AG09309 (cell line): ENCODE measurements around the gene LAMP5.

Source experiments
- DNase-seq: peaks from one replicate; pipeline ENCODE4 v3.0.0-alpha.2; 2010; ENCODE audit warnings: low read depth
- H3K4me3 ChIP-seq: 2 replicates; pipeline ENCODE4 v1.5.1; 2011; ENCODE audit warnings: mild to moderate bottlenecking, low read depth, low read length, moderate library complexity; ENCODE audit not compliant: control insufficient read depth
- TF ChIP-seq, protein P1 (sequence below): IDR thresholded peaks from 2 replicates; pipeline ENCODE4 v1.5.1; 2011; ENCODE audit warnings: mild to moderate bottlenecking, low read depth, low read length, inconsistent platforms; ENCODE audit not compliant: insufficient read depth, control insufficient read depth; ENCODE audit errors: missing control alignments

Gene LAMP5

DNA sequence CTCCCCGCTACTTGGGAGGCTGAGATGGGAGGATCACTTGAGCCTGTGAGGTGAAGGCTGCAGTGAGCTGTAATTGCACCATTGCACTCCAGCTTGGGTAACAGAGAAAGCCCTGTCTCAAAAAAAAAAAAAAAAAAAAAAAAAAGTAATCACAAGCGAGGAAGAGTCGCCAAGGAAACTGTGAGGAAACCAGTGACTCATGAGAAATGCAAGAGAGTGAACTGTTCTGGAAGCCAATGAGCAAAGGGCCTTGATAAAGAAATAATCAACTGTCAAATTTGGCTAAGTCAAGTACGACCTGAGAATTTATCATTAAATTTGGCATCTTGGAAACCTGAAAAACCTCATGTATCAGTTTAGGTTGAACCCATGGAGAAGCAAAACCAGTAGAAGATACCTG lies 16.1 kb upstream of the LAMP5 start:
- TF ChIP-seq, protein P1, sequence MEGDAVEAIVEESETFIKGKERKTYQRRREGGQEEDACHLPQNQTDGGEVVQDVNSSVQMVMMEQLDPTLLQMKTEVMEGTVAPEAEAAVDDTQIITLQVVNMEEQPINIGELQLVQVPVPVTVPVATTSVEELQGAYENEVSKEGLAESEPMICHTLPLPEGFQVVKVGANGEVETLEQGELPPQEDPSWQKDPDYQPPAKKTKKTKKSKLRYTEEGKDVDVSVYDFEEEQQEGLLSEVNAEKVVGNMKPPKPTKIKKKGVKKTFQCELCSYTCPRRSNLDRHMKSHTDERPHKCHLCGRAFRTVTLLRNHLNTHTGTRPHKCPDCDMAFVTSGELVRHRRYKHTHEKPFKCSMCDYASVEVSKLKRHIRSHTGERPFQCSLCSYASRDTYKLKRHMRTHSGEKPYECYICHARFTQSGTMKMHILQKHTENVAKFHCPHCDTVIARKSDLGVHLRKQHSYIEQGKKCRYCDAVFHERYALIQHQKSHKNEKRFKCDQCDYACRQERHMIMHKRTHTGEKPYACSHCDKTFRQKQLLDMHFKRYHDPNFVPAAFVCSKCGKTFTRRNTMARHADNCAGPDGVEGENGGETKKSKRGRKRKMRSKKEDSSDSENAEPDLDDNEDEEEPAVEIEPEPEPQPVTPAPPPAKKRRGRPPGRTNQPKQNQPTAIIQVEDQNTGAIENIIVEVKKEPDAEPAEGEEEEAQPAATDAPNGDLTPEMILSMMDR, result no peak
- H3K4me3 ChIP-seq, result no peak overlapping the region
- DNase-seq, result no peak

DNA sequence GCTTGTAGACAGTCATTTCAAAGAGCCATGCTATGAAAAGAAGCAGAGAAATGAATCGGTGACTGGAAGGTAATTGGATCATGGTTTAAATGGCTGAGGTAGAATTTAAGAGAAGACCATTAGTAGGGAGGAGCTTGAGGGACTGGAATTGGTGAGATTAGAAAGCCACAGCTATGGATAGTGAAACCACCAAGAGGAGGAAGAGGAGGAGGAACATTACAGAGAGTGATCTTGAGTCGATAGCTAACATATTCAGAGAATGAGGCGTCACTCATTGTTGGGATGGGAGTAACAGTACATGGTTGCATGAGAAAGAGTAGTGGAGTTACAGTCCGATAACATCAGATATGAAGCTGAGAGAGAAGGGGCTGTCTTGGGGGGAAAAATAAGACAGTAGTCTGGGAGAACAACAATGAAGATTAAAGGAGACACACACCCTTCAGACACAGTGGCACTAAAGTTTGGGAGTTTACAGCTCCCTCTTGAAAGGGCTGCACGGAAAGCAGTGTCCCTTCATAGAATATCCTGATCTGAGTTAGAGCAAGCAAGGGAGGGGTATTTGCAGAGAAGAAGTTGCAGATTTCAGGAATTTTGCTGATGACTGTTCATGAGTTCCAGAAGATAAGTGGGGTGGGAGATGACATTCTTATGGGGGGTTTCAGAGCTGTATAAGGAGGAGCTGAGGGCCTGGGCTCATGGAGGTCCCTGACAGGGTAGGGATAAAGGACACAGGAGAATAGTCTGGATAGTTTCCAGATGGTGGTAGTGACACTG lies 15.1 kb upstream of the LAMP5 start:
- no peak overlapping the region for H3K4me3 ChIP-seq
- DNase-seq, result no peak
- TF ChIP-seq, protein P1, result no peak

DNA sequence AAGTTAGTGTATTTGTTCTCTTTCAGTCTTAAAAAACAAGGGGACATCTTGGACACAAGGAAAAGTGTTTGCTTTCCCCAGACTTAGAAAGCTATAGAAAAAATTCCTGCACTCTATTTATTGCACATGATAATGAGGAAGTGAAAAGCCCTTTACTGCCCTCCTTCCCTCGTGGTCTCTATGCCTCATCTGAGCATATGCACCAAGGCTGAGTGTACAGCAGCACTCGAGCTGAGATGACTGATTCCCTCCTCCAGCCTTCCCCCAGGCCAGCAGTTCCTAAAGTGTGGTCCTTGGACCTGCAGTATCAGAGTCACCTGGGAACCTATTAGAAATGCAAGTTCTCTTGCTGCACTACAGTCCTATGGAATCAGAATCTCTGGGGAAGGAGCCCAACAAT lies 14.3 kb upstream of the LAMP5 start:
- DNase-seq, result no peak
- no peak overlapping the region for H3K4me3 ChIP-seq
- TF ChIP-seq, protein P1, result no peak

DNA sequence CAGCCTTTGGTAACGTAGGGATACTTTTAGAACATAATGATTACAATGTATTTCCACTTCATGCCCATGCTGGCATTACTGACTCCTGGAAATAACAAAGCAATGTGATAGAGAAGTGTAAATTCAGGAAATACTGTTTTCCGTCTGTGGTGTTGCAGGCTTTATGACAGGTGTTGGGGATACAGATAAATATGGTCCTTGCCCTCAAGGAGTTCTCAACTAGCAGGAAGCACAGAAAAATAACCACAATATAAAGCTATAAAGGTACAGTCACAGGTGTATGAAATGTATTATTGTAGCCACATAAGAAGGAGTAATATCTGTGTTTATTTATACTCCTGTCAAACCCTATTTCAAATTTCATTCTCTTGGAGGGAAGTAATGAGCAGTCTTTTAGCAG lies 12.9 kb upstream of the LAMP5 start:
- DNase-seq, result no peak
- TF ChIP-seq, protein P1, result no peak

DNA sequence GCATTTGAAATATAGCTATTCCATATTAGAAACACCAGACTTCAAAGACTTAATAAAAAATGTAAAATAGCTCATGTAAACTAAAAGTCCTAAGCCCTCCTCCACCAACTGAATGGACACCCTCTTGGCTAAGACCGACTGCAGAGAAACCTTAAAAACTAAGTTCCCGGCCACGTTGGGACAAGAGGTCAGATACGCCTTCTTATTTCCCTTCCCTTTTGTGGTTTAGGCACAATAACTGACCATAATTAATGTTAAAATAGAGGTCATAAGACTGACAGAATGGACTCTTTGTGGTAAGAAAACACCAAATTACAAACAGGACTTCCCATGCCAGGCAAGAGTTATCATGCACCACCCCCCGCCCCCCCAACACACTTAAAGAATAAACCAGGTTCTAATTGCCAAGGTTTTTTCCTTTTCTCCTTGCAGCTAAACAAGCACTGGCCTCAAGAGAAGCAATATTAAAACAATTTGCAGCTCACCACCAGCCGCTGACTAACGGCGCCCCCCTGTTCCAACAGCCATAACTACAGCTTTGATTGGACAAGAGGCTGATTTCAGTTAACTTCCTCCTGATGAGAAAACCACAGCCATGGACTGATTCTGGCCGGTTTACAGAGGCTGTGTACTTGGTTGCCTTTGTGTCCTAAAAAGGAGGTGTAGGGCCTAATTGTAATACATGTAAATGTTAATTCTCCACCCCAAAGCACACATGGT lies 10.7 kb upstream of the LAMP5 start:
- DNase-seq, result peak; percentile 29
- no peak overlapping the region for H3K4me3 ChIP-seq
- TF ChIP-seq, protein P1, result peak; percentile 20

More for the DNA sequence above, 12.9 kb upstream of the LAMP5 start:
- no peak overlapping the region for H3K4me3 ChIP-seq

DNA sequence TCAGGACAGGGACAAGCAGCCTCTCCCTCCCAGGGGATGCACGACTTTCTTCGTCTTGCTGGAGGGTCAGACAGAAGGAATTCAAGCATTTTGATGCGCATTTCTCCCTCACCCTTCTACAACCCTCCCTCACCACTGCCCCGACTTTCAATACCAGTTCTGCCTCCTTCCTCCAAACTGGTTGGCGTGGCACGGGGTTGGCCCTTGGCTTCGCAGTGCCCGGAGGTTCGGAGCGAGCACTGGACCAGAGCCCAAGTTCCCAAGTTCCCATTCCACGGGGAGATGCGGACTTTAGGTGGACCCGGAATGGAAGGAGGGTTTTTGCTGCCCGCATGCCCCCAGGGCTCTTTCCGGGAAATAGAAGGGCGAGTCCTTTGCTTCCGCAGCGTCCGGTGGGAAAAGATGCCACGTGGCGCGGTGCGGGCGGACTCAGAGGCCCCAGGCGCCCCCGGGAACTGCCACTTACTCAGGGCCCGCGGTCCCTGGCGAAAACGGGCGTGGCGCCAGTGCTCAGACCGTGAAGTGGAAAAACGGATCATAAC lies 8.0 kb upstream of the LAMP5 start:
- TF ChIP-seq, protein P1, result no peak
- DNase-seq, result no peak
- H3K4me3 ChIP-seq, result no peak overlapping the region
